ENCODE data around the gene OR6K6. TPM values are rescaled to one million over a fixed set of nuclear protein-coding genes. Genes with fewer than 3 reads are reported as not detected.

The OR6K6 gene
- total RNA-seq, 4 donors from 2014 or later = not detected

GRCh38 chr1:158728510-158729225 lies 25.9 kb upstream of the OR6K6 start:
- in situ Hi-C loops (cut with MboI; ENCODE audit: low sequenced_read_pairs in 4 of 4) = no loop called here
- no peak for DNase-seq
- ATAC-seq = no peak

DNA sequence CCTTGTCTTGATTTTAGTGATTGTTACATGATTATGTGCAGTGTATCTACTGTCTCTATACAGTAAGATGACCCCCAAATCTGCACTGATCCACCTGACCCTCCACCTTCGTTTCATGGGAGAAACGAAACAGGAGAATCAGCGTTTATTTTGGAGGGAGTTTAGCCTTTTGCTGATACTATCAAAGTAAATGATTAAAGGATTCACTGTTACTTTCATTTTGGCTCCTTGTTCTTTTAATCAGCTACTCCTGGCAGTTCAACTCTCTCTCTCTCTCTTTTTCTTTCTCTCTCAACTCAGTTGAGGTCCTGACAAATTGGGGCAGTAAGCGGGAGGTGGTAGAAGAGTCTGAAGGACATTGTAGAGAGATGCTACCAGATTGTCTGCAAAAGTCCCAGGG lies 24.1 kb upstream of the OR6K6 start:
- H3K4me1 ChIP-seq = no peaks in the 10 kb centered on the region
- no peak for DNase-seq
- H3K4me3 ChIP-seq = no peak overlapping the region
- intact Hi-C loops (cut with DNase I; ENCODE audit: low total_unique reads) = no loop called here
- TF ChIP-seq CTCF (IDR thresholded peaks at IDR 0.05 in 4 of 5, conservative IDR thresholded peaks at IDR 0.05 in 1 of 5) = no peak
- TF ChIP-seq POLR2A (IDR thresholded peaks at IDR 0.05) = no peak
- no peaks in the 10 kb centered on the region for H3K27me3 ChIP-seq
- H3K36me3 ChIP-seq = no peaks in the 10 kb centered on the region
- ATAC-seq = no peak
- in situ Hi-C loops (cut with MboI; ENCODE audit: low sequenced_read_pairs in 4 of 4) = no loop called here
- no peaks in the 10 kb centered on the region for H3K9me3 ChIP-seq
- no peak overlapping the region for H3K27ac ChIP-seq

More at GRCh38 chr1:158728510-158729225, 25.9 kb upstream of the OR6K6 start:
- intact Hi-C loops (cut with DNase I; ENCODE audit: low total_unique reads) = no loop called here
- no peaks in the 10 kb centered on the region for H3K4me1 ChIP-seq
- H3K36me3 ChIP-seq = no peaks in the 10 kb centered on the region
- no peaks in the 10 kb centered on the region for H3K27me3 ChIP-seq
- no peak overlapping the region for H3K27ac ChIP-seq
- H3K4me3 ChIP-seq = no peak overlapping the region
- TF ChIP-seq CTCF (IDR thresholded peaks at IDR 0.05 in 4 of 5, conservative IDR thresholded peaks at IDR 0.05 in 1 of 5) = no peak
- no peak for TF ChIP-seq POLR2A (IDR thresholded peaks at IDR 0.05)
- no peaks in the 10 kb centered on the region for H3K9me3 ChIP-seq

- Histone ChIP-seq H3K4me3 (no peak overlapping the region), H3K4me1 (no peaks in the 10 kb centered on the region), H3K36me3 (no peaks in the 10 kb centered on the region), H3K27me3 (no peaks in the 10 kb centered on the region), H3K27ac (no peak overlapping the region), H3K9me3 (no peaks in the 10 kb centered on the region)
- DNase-seq (no peak), ATAC-seq (no peak)
- in situ Hi-C loops (cut with MboI; ENCODE audit: low sequenced_read_pairs in 4 of 4) (no loop called here), intact Hi-C loops (cut with DNase I; ENCODE audit: low total_unique reads) (no loop called here)
- TF ChIP-seq CTCF (IDR thresholded peaks at IDR 0.05 in 4 of 5, conservative IDR thresholded peaks at IDR 0.05 in 1 of 5) = no peak
- no peak for TF ChIP-seq POLR2A (IDR thresholded peaks at IDR 0.05)
These were observed 22.8 kb upstream of the OR6K6 start for GRCh38 chr1:158731707-158732106.

GRCh38 chr1:158732524-158732923 lies 22.0 kb upstream of the OR6K6 start:
- TF ChIP-seq POLR2A (IDR thresholded peaks at IDR 0.05) (no peak), CTCF (IDR thresholded peaks at IDR 0.05 in 4 of 5, conservative IDR thresholded peaks at IDR 0.05 in 1 of 5) (no peak)
- in situ Hi-C loops (cut with MboI; ENCODE audit: low sequenced_read_pairs in 4 of 4) (no loop called here), intact Hi-C loops (cut with DNase I; ENCODE audit: low total_unique reads) (no loop called here)
- Histone ChIP-seq H3K36me3 (no peaks in the 10 kb centered on the region), H3K4me3 (no peak overlapping the region), H3K27me3 (no peaks in the 10 kb centered on the region), H3K4me1 (no peaks in the 10 kb centered on the region), H3K9me3 (no peaks in the 10 kb centered on the region), H3K27ac (no peak overlapping the region)
- DNase-seq = no peak
- ATAC-seq = no peak

GRCh38 chr1:158735848-158736247 lies 18.7 kb upstream of the OR6K6 start:
- Histone ChIP-seq H3K36me3 (no peaks in the 10 kb centered on the region), H3K4me3 (no peak overlapping the region), H3K27ac (no peak overlapping the region), H3K4me1 (no peaks in the 10 kb centered on the region), H3K9me3 (no peaks in the 10 kb centered on the region), H3K27me3 (no peaks in the 10 kb centered on the region)
- DNase-seq (no peak), ATAC-seq (no peak)
- intact Hi-C loops (cut with DNase I; ENCODE audit: low total_unique reads) = no loop called here
- in situ Hi-C loops (cut with MboI; ENCODE audit: low sequenced_read_pairs in 4 of 4) = no loop called here
- TF ChIP-seq POLR2A (IDR thresholded peaks at IDR 0.05) (no peak), CTCF (IDR thresholded peaks at IDR 0.05 in 4 of 5, conservative IDR thresholded peaks at IDR 0.05 in 1 of 5) (no peak)

All from gastrocnemius medialis (tissue), 4 donors.